ENCODE data around the gene CHKA. TPM values are rescaled to one million over a fixed set of nuclear protein-coding genes. Genes with fewer than 3 reads are reported as not detected.

Gene CHKA
- total RNA-seq, 1 donor from 2014 or later, result 173 TPM

GRCh38 chr11:68049509-68050370, 71.4 kb downstream of the CHKA start:
- no peak for TF ChIP-seq CTCF (IDR thresholded peaks at IDR 0.05; ENCODE audit: unreplicated experiment)
- no peak overlapping the region for H3K4me3 Mint-ChIP-seq (ENCODE audit: unreplicated experiment)
- peaks cover 29% of the 10 kb centered on the region for H3K27me3 Mint-ChIP-seq (ENCODE audit: unreplicated experiment)
- H3K4me1 Mint-ChIP-seq (ENCODE audit: unreplicated experiment), result peaks cover 15% of the 10 kb centered on the region
- H3K36me3 Mint-ChIP-seq (ENCODE audit: low read depth, unreplicated experiment), result peaks cover 27% of the 10 kb centered on the region
- H3K27ac Mint-ChIP-seq (ENCODE audit: unreplicated experiment), result no peak overlapping the region
- no peaks in the 10 kb centered on the region for H3K9me3 Mint-ChIP-seq (ENCODE audit: unreplicated experiment)
- DNase-seq (ENCODE audit: low spot score), result no peak

GRCh38 chr11:68048681-68049508, 72.3 kb downstream of the CHKA start:
- H3K36me3 Mint-ChIP-seq (ENCODE audit: low read depth, unreplicated experiment), result peaks cover 27% of the 10 kb centered on the region
- no peak for DNase-seq (ENCODE audit: low spot score)

GRCh38 chr11:68047437-68048290, 73.5 kb downstream of the CHKA start:
- peaks cover 10% of the 10 kb centered on the region for H3K4me1 Mint-ChIP-seq (ENCODE audit: unreplicated experiment)

More at GRCh38 chr11:68048681-68049508, 72.3 kb downstream of the CHKA start:
- H3K27ac Mint-ChIP-seq (ENCODE audit: unreplicated experiment), result no peak overlapping the region
- no peak overlapping the region for H3K4me3 Mint-ChIP-seq (ENCODE audit: unreplicated experiment)
- peaks cover 27% of the 10 kb centered on the region for H3K27me3 Mint-ChIP-seq (ENCODE audit: unreplicated experiment)
- no peak for TF ChIP-seq CTCF (IDR thresholded peaks at IDR 0.05; ENCODE audit: unreplicated experiment)
- H3K4me1 Mint-ChIP-seq (ENCODE audit: unreplicated experiment), result peaks cover 15% of the 10 kb centered on the region
- no peaks in the 10 kb centered on the region for H3K9me3 Mint-ChIP-seq (ENCODE audit: unreplicated experiment)

GRCh38 chr11:68044898-68045351, 76.3 kb downstream of the CHKA start:
- no peak overlapping the region for H3K27ac Mint-ChIP-seq (ENCODE audit: unreplicated experiment)
- peaks cover 6% of the 10 kb centered on the region for H3K27me3 Mint-ChIP-seq (ENCODE audit: unreplicated experiment)
- TF ChIP-seq CTCF (IDR thresholded peaks at IDR 0.05; ENCODE audit: unreplicated experiment), result no peak
- no peak for DNase-seq (ENCODE audit: low spot score)
- H3K4me1 Mint-ChIP-seq (ENCODE audit: unreplicated experiment), result peaks cover 3% of the 10 kb centered on the region
- H3K9me3 Mint-ChIP-seq (ENCODE audit: unreplicated experiment), result no peaks in the 10 kb centered on the region
- no peak overlapping the region for H3K4me3 Mint-ChIP-seq (ENCODE audit: unreplicated experiment)
- H3K36me3 Mint-ChIP-seq (ENCODE audit: low read depth, unreplicated experiment), result peaks cover 3% of the 10 kb centered on the region

More at GRCh38 chr11:68047437-68048290, 73.5 kb downstream of the CHKA start:
- H3K9me3 Mint-ChIP-seq (ENCODE audit: unreplicated experiment), result no peaks in the 10 kb centered on the region
- H3K27me3 Mint-ChIP-seq (ENCODE audit: unreplicated experiment), result peaks cover 17% of the 10 kb centered on the region
- no peak for TF ChIP-seq CTCF (IDR thresholded peaks at IDR 0.05; ENCODE audit: unreplicated experiment)
- H3K4me3 Mint-ChIP-seq (ENCODE audit: unreplicated experiment), result no peak overlapping the region
- peaks cover 16% of the 10 kb centered on the region for H3K36me3 Mint-ChIP-seq (ENCODE audit: low read depth, unreplicated experiment)
- H3K27ac Mint-ChIP-seq (ENCODE audit: unreplicated experiment), result no peak overlapping the region
- DNase-seq (ENCODE audit: low spot score), result no peak
